ENCODE results near the gene ATP4A.

- no peak for TF ChIP-seq ARNTL (CRISPR knock-in tag; IDR thresholded peaks at IDR 0.05; ENCODE audit: borderline replicate concordance, low read depth)
- TF ChIP-seq, protein P1, sequence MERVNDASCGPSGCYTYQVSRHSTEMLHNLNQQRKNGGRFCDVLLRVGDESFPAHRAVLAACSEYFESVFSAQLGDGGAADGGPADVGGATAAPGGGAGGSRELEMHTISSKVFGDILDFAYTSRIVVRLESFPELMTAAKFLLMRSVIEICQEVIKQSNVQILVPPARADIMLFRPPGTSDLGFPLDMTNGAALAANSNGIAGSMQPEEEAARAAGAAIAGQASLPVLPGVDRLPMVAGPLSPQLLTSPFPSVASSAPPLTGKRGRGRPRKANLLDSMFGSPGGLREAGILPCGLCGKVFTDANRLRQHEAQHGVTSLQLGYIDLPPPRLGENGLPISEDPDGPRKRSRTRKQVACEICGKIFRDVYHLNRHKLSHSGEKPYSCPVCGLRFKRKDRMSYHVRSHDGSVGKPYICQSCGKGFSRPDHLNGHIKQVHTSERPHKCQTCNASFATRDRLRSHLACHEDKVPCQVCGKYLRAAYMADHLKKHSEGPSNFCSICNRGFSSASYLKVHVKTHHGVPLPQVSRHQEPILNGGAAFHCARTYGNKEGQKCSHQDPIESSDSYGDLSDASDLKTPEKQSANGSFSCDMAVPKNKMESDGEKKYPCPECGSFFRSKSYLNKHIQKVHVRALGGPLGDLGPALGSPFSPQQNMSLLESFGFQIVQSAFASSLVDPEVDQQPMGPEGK (CRISPR knock-in tag; IDR thresholded peaks at IDR 0.05; ENCODE audit: borderline replicate concordance): no peak
- TF ChIP-seq ZFP3 (CRISPR knock-in tag; IDR thresholded peaks at IDR 0.05): no peak
- TF ChIP-seq ZFP30 (CRISPR knock-in tag; IDR thresholded peaks at IDR 0.05): no peak
- no peak for TF ChIP-seq ESRRG (CRISPR knock-in tag; IDR thresholded peaks at IDR 0.05)
- TF ChIP-seq, protein P2, sequence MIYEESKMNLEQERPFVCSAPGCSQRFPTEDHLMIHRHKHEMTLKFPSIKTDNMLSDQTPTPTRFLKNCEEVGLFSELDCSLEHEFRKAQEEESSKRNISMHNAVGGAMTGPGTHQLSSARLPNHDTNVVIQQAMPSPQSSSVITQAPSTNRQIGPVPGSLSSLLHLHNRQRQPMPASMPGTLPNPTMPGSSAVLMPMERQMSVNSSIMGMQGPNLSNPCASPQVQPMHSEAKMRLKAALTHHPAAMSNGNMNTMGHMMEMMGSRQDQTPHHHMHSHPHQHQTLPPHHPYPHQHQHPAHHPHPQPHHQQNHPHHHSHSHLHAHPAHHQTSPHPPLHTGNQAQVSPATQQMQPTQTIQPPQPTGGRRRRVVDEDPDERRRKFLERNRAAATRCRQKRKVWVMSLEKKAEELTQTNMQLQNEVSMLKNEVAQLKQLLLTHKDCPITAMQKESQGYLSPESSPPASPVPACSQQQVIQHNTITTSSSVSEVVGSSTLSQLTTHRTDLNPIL (CRISPR knock-in tag; IDR thresholded peaks at IDR 0.05; ENCODE audit: low read depth): no peak
- no peak for TF ChIP-seq RARB (CRISPR knock-in tag; IDR thresholded peaks at IDR 0.05)
- no peak for TF ChIP-seq SNAI2 (CRISPR knock-in tag; IDR thresholded peaks at IDR 0.05)
- no peak for TF ChIP-seq ZNF70 (CRISPR knock-in tag; IDR thresholded peaks at IDR 0.05)
- no peak for TF ChIP-seq ISL1 (CRISPR knock-in tag; IDR thresholded peaks at IDR 0.05)
- TF ChIP-seq GLIS3 (CRISPR knock-in tag; IDR thresholded peaks at IDR 0.05): no peak
- TF ChIP-seq CSDC2 (CRISPR knock-in tag; IDR thresholded peaks at IDR 0.05): no peak
- no peak for TF ChIP-seq OSR1 (CRISPR knock-in tag; IDR thresholded peaks at IDR 0.05)
These were observed 4.2 kb downstream of the ATP4A start for GRCh38 chr19:35559281-35559659.

Data from SK-N-SH treated with all-trans-retinoic acid at 6 μM for 48 hours (cell line).